RCC 7860 (cell line): ENCODE data around the gene STK25.

ENCODE experiments used
- DNase-seq: peaks from one replicate; pipeline ENCODE4 v3.0.0-alpha.2; 2015; ENCODE audit warnings: low spot score
- FAIRE-seq: peaks from 2 replicates; lab custom pipeline; 2012; peaks lifted over from hg19 to GRCh38; lab: Jason Lieb, UNC

Gene STK25

GRCh38 chr2:241496003-241496707 is 12.2 kb downstream of the STK25 start:
- FAIRE-seq, result no peak
- DNase-seq, result no peak

- FAIRE-seq (no peak), DNase-seq (no peak)
Measured at GRCh38 chr2:241495172-241496002, 13.0 kb downstream of the STK25 start.

GRCh38 chr2:241494311-241494908 is 14.0 kb downstream of the STK25 start:
- FAIRE-seq, result no peak
- DNase-seq, result no peak

GRCh38 chr2:241493092-241493491 is 15.3 kb downstream of the STK25 start:
- FAIRE-seq, result no peak

GRCh38 chr2:241492174-241492565 is 16.2 kb downstream of the STK25 start:
- DNase-seq, result no peak
- no peak for FAIRE-seq

More at GRCh38 chr2:241493092-241493491, 15.3 kb downstream of the STK25 start:
- DNase-seq, result no peak

- no peak for DNase-seq
- no peak for FAIRE-seq
Measured at GRCh38 chr2:241491549-241492173, 16.7 kb downstream of the STK25 start.

- DNase-seq (no peak), FAIRE-seq (no peak)
Measured at GRCh38 chr2:241490825-241491506, 17.4 kb downstream of the STK25 start.

- no peak for FAIRE-seq
- no peak for DNase-seq
Measured at GRCh38 chr2:241489733-241490680, 18.4 kb downstream of the STK25 start.

GRCh38 chr2:241489088-241489487 is 19.3 kb downstream of the STK25 start:
- DNase-seq, result no peak
- FAIRE-seq, result no peak

GRCh38 chr2:241485172-241485911 is 23.0 kb downstream of the STK25 start:
- FAIRE-seq (no peak), DNase-seq (no peak)

- no peak for DNase-seq
- FAIRE-seq, result no peak
Measured at GRCh38 chr2:241483305-241483704, 25.1 kb downstream of the STK25 start.

GRCh38 chr2:241482126-241482955 is 26.0 kb downstream of the STK25 start:
- DNase-seq (no peak), FAIRE-seq (no peak)

GRCh38 chr2:241481687-241482086 is 26.7 kb downstream of the STK25 start:
- no peak for DNase-seq
- FAIRE-seq, result no peak

- FAIRE-seq, result no peak
- no peak for DNase-seq
Measured at GRCh38 chr2:241479026-241479898, 29.1 kb downstream of the STK25 start.

- FAIRE-seq (no peak), DNase-seq (no peak)
Measured at GRCh38 chr2:241478166-241478565, 30.2 kb downstream of the STK25 start.

GRCh38 chr2:241475267-241475666 is 33.1 kb downstream of the STK25 start:
- no peak for DNase-seq
- FAIRE-seq, result no peak

GRCh38 chr2:241473399-241473798 is 35.0 kb downstream of the STK25 start:
- no peak for DNase-seq
- no peak for FAIRE-seq
